Activated CD8-positive, alpha-beta memory T cell treated with anti-CD3 and anti-CD28 coated beads, Interleukin-2, amount 50 U/mL, for 4 hours (primary cell): ENCODE measurements around the gene RPS6KA1.

ENCODE experiments used
- DNase-seq: peaks from one replicate; pipeline ENCODE4 v3.0.0-alpha.2; 2020

The RPS6KA1 gene

GRCh38 chr1:26533951-26534509 is 4.5 kb downstream of the RPS6KA1 start:
- DNase-seq = no peak

- no peak for DNase-seq
These were observed 5.6 kb downstream of the RPS6KA1 start for GRCh38 chr1:26535201-26535600.

GRCh38 chr1:26536081-26536480 is 6.5 kb downstream of the RPS6KA1 start:
- DNase-seq = no peak

GRCh38 chr1:26536521-26536920 is 7.0 kb downstream of the RPS6KA1 start:
- DNase-seq = no peak

GRCh38 chr1:26537951-26538352 is 8.4 kb downstream of the RPS6KA1 start:
- DNase-seq = no peak

GRCh38 chr1:26538480-26539412 is 9.2 kb downstream of the RPS6KA1 start:
- DNase-seq = peak; percentile 34

- no peak for DNase-seq
These were observed 10.2 kb downstream of the RPS6KA1 start for GRCh38 chr1:26539722-26540121.

- no peak for DNase-seq
These were observed 10.8 kb downstream of the RPS6KA1 start for GRCh38 chr1:26540351-26540750.

GRCh38 chr1:26541431-26541815 is 11.9 kb downstream of the RPS6KA1 start:
- DNase-seq = no peak

- peak; percentile 58 for DNase-seq
These were observed 12.5 kb downstream of the RPS6KA1 start for GRCh38 chr1:26541816-26542711.

GRCh38 chr1:26542771-26543451 is 13.3 kb downstream of the RPS6KA1 start:
- DNase-seq = no peak

- DNase-seq = no peak
These were observed 13.9 kb downstream of the RPS6KA1 start for GRCh38 chr1:26543462-26543861.

GRCh38 chr1:26544126-26544525 is 14.6 kb downstream of the RPS6KA1 start:
- DNase-seq = no peak

- no peak for DNase-seq
These were observed 16.4 kb downstream of the RPS6KA1 start for GRCh38 chr1:26545969-26546323.

GRCh38 chr1:26546375-26546774 is 16.8 kb downstream of the RPS6KA1 start:
- no peak for DNase-seq

- no peak for DNase-seq
These were observed 17.3 kb downstream of the RPS6KA1 start for GRCh38 chr1:26546819-26547218.

- DNase-seq = no peak
These were observed 19.3 kb downstream of the RPS6KA1 start for GRCh38 chr1:26548841-26549240.

GRCh38 chr1:26550946-26551345 is 21.4 kb downstream of the RPS6KA1 start:
- DNase-seq = no peak

GRCh38 chr1:26552720-26553119 is 23.2 kb downstream of the RPS6KA1 start:
- DNase-seq = no peak

- no peak for DNase-seq
These were observed 24.6 kb downstream of the RPS6KA1 start for GRCh38 chr1:26553942-26554682.

GRCh38 chr1:26554781-26555180 is 25.2 kb downstream of the RPS6KA1 start:
- DNase-seq = no peak

- no peak for DNase-seq
These were observed 26.0 kb downstream of the RPS6KA1 start for GRCh38 chr1:26555550-26555981.
